ENCODE data around the gene CPLANE2.

DNA sequence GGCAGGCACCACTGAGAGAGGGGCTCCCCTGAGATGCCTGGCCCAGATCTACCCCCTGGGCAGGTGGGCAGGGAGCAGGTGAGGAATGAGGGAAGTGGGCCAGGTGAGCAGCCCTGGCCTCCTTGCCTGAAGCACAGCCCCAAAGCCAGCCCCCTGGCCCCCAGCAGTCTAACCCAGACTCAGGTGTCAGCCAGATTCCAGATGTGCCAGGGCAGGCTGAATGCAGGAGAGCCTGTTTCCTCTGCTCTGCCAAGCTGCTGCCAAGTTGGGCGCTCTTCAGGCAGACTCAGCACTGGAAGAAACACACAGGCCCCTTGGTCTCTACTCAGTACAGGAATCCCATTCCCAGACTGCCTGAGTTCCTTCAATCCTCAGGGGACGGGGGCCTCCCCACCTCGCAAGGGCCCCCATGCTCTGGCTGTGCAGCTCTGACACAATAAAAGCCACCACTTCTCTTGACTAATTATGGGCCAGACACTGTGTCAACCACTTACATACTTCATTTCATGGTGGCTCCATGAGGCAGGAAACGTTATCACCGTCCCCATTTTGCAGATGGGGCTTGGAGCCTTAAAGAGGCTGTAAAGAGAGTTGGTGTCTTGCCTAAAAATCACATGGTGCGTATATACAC, 45.0 kb downstream of the CPLANE2 start:
- TF ChIP-seq CTCF (conservative IDR thresholded peaks at IDR 0.05; ENCODE audit: low read length) (no peak), EZH2phosphoT487 (IDR thresholded peaks at IDR 0.05; ENCODE audit: borderline replicate concordance, low read depth, low read length) (no peak)

All from OCI-LY7 (cell line).